Osteocyte (in vitro differentiated cells): Measurements from ENCODE around the gene GNG2. TPM values are rescaled to one million over a fixed set of nuclear protein-coding genes. Genes with fewer than 3 reads are reported as not detected.

Experiments used
- DNase-seq: peaks from one replicate; pipeline ENCODE4 v3.0.0; 2021; ENCODE audit warnings: mixed read lengths; ENCODE audit not compliant: unreplicated experiment; ENCODE audit errors: extremely low spot score
- H3K27ac Mint-ChIP-seq: one replicate; pipeline ENCODE4 v1.8.0; 2021; ENCODE audit warnings: mild to moderate bottlenecking, mixed read lengths; ENCODE audit not compliant: unreplicated experiment
- H3K27me3 Mint-ChIP-seq: one replicate; pipeline ENCODE4 v1.8.0; 2021; ENCODE audit warnings: mixed read lengths; ENCODE audit not compliant: unreplicated experiment
- H3K36me3 Mint-ChIP-seq: one replicate; pipeline ENCODE4 v1.8.0; 2021; ENCODE audit warnings: mixed read lengths; ENCODE audit not compliant: unreplicated experiment
- H3K4me1 Mint-ChIP-seq: one replicate; pipeline ENCODE4 v1.8.0; 2021; ENCODE audit warnings: mixed read lengths; ENCODE audit not compliant: unreplicated experiment
- H3K4me3 Mint-ChIP-seq: one replicate; pipeline ENCODE4 v1.8.0; 2021; ENCODE audit warnings: mild to moderate bottlenecking, moderate library complexity, mixed read lengths; ENCODE audit not compliant: unreplicated experiment
- H3K9me3 Mint-ChIP-seq: one replicate; pipeline ENCODE4 v1.8.0; 2021; ENCODE audit warnings: mixed read lengths; ENCODE audit not compliant: unreplicated experiment
- CTCF ChIP-seq: fragments of 200-600 bp; sonication (generic); IDR thresholded peaks from 2 replicates; pipeline ENCODE4 v1.5.0; 2021; ENCODE audit warnings: antibody characterized with exemption, mild to moderate bottlenecking, moderate library complexity
- total RNA-seq: library from RNA; stranded (reverse); gene quantifications from 2 replicates; pipeline ENCODE4 v1.2.1, GENCODE V29; 2021

Gene GNG2
- total RNA-seq, 1 donor from 2014 or later = 3.9 TPM

- TF ChIP-seq CTCF = peak; percentile 95
- Mint-ChIP-seq H3K27me3 (peaks cover 19% of the 10 kb centered on the region), H3K4me1 (no peaks in the 10 kb centered on the region), H3K9me3 (no peaks in the 10 kb centered on the region), H3K27ac (no peak overlapping the region), H3K4me3 (no peak overlapping the region), H3K36me3 (no peaks in the 10 kb centered on the region)
- DNase-seq = peak; percentile 89
These were observed 118.8 kb downstream of the GNG2 start for GRCh38 chr14:51979088-51979709.

- Mint-ChIP-seq H3K27ac (no peak overlapping the region), H3K27me3 (peaks cover 26% of the 10 kb centered on the region), H3K36me3 (no peaks in the 10 kb centered on the region)
These were observed 120.9 kb downstream of the GNG2 start for GRCh38 chr14:51981218-51981854.

GRCh38 chr14:51988221-51988620 is 127.8 kb downstream of the GNG2 start:
- no peak for TF ChIP-seq CTCF
- no peak for DNase-seq
- Mint-ChIP-seq H3K36me3 (peaks cover 9% of the 10 kb centered on the region), H3K4me1 (peaks cover 17% of the 10 kb centered on the region), H3K4me3 (no peak overlapping the region), H3K9me3 (no peaks in the 10 kb centered on the region), H3K27me3 (peaks cover 11% of the 10 kb centered on the region), H3K27ac (no peak overlapping the region)

More at GRCh38 chr14:51981218-51981854, 120.9 kb downstream of the GNG2 start:
- H3K9me3 Mint-ChIP-seq = no peaks in the 10 kb centered on the region
- H3K4me3 Mint-ChIP-seq = no peak overlapping the region
- DNase-seq = no peak
- no peak for TF ChIP-seq CTCF
- no peaks in the 10 kb centered on the region for H3K4me1 Mint-ChIP-seq

GRCh38 chr14:51989293-51990234 is 129.2 kb downstream of the GNG2 start, which contains the start of gene RTRAF:
RTRAF (plus strand) TSS chr14:51989546; CDS start chr14:51989640, 94 bp downstream.
- Mint-ChIP-seq H3K4me1 (peaks cover 17% of the 10 kb centered on the region), H3K27ac (peak within 1 kb of the TSS; percentile 83), H3K27me3 (peaks cover 9% of the 10 kb centered on the region), H3K36me3 (peaks cover 13% of the 10 kb centered on the region), H3K4me3 (peak within 1 kb of the TSS; percentile 90), H3K9me3 (no peaks in the 10 kb centered on the region)
- peak; percentile 97 for DNase-seq
- TF ChIP-seq CTCF = no peak
